Erythroblast (primary cell): ENCODE measurements around the gene NHEJ1.

ENCODE experiments used
- DNase-seq, 2 experiments: peaks; one replicate each; lab custom pipeline; 2025; lab: John Stamatoyannopoulos, UW
- GATA1 ChIP-seq: IDR thresholded peaks from 2 replicates; pipeline ENCODE4 v1.6.1; 2011; ENCODE audit warnings: low read depth, mild to moderate bottlenecking, control low read depth, low read length, moderate library complexity
- POLR2A ChIP-seq: IDR thresholded peaks from 2 replicates; pipeline ENCODE4 v1.6.1; 2011; ENCODE audit warnings: mild to moderate bottlenecking, low read length

The NHEJ1 gene

DNA sequence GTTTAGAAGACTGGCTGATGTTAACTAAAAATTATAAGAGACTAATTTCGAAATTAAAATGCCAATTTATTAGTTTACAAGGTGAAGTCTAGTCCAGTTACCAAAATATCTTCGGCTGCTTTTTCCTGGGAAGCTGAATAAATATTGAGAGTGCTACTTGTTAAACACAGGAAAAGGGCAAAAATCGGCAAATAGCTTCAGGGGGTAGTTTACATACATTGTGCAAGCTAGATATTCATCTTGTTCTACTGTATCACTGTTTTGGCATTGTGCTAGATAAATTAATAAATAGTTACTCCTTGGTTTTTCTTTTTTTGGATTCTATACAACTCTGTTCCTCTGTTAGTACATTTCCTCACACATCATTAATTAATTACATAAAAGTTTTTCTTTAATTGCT, 29.3 kb downstream of the NHEJ1 start:
- no peak for TF ChIP-seq POLR2A
- TF ChIP-seq GATA1 = no peak
- DNase-seq = no peak

DNA sequence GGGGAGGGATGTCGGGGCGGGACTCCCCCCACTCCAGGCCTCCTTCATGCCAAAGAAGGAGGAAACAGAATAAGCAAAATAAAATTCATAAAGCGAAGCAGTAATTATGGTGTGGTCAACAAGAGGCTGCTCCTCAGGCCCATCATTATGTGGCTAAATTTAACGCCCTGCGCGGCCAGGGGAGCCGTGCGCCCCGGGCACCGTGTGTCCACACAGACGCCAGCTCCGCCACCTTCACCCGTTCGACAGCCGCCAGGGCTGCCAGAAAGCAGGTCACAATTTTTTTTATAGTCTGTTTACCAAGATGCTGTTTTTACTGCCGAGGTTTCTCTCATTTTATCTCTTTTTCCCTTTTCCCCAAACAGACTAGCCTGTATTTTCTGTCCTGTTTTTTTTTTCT, 31.0 kb downstream of the NHEJ1 start:
- no peak for DNase-seq
- no peak for TF ChIP-seq POLR2A

DNA sequence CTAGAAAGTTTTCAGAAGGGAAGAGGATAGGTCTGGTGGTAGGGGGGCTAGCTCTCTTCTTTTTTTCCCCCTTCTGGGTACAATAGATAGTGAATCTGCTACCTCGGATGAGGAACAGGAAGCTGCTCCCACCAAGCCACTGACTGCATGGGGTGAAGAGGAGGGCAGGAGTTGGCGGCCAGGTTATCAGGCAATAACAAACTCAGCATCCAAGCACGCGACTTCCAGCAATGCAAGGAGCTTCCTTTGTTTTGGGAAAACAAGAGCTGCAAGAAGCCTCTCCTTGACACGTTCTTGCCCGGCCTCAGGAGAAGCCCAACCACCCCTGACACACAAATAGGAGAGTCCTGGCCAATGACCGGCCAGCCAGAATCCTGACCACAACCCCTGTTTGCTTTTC, 32.2 kb downstream of the NHEJ1 start:
- DNase-seq = no peak
- no peak for TF ChIP-seq GATA1
- TF ChIP-seq POLR2A = no peak

GRCh38 chr2:219127037-219127635, 33.5 kb downstream of the NHEJ1 start:
- no peak for DNase-seq
- TF ChIP-seq POLR2A = no peak
- TF ChIP-seq GATA1 = no peak

- no peak for DNase-seq
- no peak for TF ChIP-seq GATA1
- TF ChIP-seq POLR2A = no peak
Observed at GRCh38 chr2:219126555-219126954, 34.1 kb downstream of the NHEJ1 start.

GRCh38 chr2:219125886-219126270, 34.7 kb downstream of the NHEJ1 start:
- TF ChIP-seq GATA1 (no peak), POLR2A (no peak)
- no peak for DNase-seq

GRCh38 chr2:219125225-219125885, 35.3 kb downstream of the NHEJ1 start:
- DNase-seq = peak; percentile 19 to 29
- no peak for TF ChIP-seq GATA1
- no peak for TF ChIP-seq POLR2A

DNA sequence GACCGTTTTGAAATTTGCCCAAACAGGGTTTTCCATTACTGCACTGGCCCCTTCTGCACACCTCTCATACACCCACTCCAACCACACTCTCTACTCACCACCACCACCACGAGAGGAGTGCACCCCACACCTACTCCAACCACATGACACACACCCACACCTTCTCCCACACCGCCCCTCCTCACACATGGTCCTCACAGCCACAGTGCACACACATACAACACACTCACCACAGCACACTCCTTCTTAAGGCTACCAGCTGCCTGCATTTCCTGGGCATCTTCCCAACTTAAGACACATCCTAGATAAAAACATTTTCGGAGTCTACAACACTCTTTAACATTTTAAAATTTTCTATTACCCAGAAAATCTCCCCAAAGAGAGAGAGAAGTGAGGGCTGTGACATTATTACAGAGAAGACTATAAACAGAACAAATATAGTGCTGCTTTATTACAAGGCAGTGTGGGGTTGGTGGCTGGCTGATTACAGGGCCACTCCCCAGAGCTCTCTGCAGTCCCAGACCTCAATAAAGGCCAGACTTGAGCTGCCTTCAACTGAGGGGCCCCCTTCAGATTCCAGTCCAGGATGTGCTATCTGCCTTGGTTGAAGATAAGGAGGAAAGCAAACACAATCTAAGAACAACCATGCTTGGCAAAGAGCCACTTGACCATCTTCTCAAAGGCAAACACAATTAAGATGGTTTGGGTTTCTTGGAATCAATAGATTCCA, 36.1 kb downstream of the NHEJ1 start:
- no peak for TF ChIP-seq POLR2A
- no peak for TF ChIP-seq GATA1
- DNase-seq = peak; percentile 38 to 72

DNA sequence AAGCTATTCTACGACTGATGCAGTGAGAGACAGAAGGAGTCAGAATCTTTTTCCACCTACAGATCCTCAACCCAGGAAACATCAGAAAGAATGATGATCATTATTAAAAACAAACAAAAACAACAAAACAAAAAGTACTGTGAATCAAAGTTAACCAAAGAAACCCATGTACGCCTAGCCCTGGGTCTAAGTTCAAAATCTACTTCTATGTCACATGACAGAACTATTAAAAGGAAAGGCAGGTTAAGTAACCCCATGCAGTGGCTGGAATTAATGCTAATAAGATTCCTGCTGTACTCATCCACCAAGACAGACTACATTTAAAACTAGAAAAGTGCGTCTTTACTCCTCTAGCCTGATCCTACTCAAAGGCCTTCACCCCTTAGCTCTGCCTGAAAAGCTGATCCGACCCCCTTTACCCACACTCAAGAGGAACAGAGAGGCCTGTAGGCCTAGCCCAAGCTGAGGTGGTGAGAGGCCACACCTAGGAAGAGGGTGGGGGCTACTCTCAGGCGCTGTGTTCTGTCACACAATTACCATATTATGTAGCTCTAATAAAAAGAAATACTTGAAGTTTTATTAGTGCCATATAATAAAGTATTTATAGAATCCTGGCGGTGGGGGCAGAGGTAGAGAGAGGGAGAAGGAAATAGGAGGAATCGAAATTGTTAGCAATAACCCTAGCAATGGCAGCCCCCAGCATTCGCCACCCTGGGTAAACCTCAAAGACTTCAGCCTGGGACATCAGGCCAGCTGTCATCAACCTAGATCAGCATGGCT, 37.1 kb downstream of the NHEJ1 start:
- TF ChIP-seq GATA1 (no peak), POLR2A (no peak)
- no peak for DNase-seq

GRCh38 chr2:219122202-219122980, 38.2 kb downstream of the NHEJ1 start:
- TF ChIP-seq POLR2A (no peak), GATA1 (no peak)
- DNase-seq = no peak

DNA sequence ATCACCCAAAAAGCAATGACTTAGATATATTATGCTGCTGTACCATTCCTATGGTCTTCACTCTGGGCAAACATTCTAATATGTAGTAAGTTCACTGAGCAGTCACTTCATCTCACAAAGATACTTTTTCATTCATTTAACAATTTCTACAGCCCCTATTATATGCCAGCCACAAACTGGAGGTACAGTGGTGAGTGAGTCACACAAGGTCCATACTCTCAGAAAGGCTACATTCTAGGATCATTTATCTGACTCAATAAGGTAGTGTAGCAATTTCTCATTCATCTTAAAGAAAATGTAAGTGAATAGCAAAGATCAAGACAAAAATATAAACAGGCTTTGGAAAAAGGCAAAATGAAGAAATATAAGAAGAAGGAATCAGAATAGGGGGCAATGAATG, 40.5 kb downstream of the NHEJ1 start:
- DNase-seq = no peak
- no peak for TF ChIP-seq GATA1
- no peak for TF ChIP-seq POLR2A

GRCh38 chr2:219119422-219120043, 41.1 kb downstream of the NHEJ1 start:
- TF ChIP-seq POLR2A = no peak
- TF ChIP-seq GATA1 = no peak
- DNase-seq = peak; percentile 39 to 69

DNA sequence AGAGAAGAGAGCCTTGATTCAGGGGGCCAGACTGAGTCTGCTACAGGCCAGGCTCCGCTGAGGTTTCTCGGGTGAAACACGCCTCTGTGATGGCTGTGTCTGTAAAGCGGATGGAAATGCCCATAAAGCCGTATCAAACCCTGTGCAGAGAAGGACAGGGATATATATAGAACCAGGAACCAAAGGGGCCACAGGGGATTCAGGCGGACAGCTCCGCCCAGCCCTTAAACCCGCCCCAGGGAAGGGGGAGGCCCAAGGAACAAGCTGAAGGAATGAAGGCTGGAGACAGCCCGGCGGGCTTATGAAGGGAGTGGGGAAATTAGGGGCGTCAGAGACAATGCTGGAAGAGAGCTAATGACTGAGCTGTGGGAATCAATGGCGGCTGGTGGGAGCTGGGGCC, 42.1 kb downstream of the NHEJ1 start:
- no peak for DNase-seq
- no peak for TF ChIP-seq POLR2A
- no peak for TF ChIP-seq GATA1
